GM19238 (cell line): ENCODE results near the gene STK26.
A peak's percentile ranks its signal among the peaks of the same experiment; 100 is the strongest.
"Not testable (repeated sequence)": the region's sequence is repeated elsewhere in the genome, so short reads cannot be mapped to it uniquely, and the experiment has no call there.

ENCODE experiments used
- DNase-seq: peaks from one replicate; pipeline ENCODE4 v3.0.0; 2011; ENCODE audit warnings: low spot score; ENCODE audit not compliant: insufficient read length

Gene STK26

DNA sequence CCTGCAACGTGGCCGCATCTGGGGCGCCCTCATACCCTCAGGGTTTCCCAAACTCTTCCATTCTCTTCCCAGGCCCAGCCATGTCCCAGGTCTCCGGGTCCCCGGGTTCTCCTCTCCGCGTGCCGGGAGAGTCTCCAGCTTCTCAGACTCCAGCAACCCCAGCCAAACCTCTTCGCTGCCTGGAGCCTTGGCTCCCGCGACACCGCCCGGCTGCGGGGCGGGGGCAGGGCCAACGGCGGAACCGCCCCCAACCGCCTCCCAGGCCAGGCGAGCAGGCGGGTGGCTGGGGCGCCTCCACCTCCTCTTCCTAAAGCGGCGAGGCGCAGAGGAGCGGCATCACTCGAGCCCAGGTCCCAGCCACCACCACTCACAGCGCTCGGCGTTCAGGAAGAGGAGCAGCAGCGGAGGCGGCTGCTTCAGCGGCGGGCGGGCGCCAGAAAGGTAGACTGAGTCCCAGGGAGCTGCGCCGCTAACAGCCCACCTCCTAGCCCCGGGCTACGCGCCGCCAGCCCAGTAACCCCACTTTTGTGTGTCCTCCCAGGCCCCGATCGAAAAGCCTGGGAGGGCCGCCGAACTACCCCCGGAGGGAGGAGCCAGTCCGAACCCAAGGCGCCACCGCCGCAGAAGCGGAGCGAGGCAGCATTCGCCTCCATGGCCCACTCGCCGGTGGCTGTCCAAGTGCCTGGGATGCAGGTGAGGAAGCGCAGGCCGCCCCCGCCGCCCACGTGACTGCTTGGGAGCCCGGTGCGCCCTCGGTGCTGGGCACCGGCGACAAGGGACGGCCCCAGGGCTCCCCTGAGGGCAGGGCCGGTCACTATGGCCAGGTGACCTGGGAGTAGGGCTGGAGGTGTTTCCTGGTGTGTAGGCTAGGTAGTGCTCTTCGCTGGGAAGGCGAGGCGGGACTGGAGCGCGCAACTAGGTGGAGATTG, at the start of gene STK26:
Gene STK26 (plus strand): TSS at position 336 of the 929 bp plus-strand sequence. CDS start 316 bp downstream, at position 652.
- DNase-seq = peak; percentile 53

DNA sequence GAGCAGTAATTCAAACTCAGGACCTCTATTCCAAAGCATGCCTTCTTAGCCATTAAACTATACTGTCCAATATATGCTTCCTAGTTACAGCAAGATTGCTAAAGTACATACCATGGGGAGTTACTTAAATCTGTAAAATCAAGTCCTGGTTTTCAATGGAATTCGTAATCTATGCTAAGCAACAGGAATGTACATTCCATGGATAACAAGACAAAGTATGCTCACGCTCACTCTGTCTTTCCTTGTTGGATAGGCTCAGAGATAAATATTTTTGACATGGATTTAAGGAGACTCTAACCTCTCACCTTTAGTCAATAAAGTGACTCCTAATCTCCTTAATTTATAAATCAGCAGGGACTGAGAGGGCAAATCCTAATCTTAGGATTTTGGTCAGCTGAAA, 47.3 kb upstream of the STK26 start:
- no peak for DNase-seq

DNA sequence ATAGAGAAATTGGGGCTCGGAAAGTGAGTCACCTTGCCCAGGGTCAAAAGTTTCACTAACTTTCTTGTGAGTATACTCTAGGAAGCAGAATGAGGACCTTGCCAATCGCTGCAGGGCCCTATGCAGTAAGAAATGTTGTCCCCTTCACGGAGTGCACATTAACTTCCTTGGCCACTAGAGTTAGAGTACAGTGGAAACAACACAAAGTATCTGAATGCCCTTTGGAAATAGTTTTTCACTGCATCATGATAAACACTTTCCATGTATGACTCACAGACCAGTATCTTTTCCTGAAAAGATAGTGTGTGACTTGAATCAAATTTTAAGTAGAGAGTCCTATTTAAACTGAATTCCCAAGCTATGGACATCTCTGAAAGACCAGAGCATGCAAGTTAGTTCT, 45.5 kb upstream of the STK26 start:
- no peak for DNase-seq

DNA sequence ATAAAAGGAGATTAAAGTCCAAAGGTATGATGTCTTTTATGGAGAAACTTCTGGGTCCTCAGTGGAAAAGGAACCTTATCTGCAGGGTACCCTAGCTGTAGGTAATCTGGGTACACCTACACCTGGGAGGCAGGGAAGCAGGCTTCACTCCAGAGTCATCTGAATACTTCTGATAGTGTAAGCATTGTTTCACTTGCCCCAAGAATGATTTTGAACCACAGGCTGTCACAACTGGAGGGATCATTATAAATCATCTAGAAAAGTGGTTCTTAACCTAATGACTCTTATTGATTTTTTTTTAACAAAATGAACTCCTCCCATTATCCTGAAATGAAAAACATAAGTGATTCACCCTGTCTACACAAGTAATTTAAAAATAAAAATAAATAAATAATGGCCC, 44.0 kb upstream of the STK26 start:
- DNase-seq = no peak

DNA sequence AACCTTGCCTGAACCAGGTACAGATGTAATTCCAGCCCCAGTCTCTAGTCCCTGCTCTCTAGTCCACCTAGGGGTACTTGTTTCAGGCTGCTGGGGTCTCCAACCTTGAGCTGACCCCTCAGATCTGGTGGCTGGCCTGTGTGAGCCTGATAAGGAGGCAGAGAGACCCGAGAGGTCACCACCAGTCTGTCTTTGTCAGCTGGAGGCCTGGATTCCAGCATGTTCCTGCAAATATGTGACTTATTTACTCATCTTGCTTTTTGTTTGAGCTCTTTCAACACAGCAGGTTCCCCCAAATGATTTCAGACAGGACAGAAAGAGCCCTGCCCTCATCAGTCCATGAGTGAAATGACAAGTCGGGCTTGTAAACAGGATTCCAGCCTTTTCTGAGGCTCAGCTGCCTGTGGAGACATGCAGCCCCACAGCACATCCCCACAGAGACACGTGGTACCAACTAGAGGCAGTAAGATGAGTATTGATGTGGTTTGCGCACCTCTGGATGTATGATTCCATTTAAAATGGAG, 37.5 kb upstream of the STK26 start:
- no peak for DNase-seq

DNA sequence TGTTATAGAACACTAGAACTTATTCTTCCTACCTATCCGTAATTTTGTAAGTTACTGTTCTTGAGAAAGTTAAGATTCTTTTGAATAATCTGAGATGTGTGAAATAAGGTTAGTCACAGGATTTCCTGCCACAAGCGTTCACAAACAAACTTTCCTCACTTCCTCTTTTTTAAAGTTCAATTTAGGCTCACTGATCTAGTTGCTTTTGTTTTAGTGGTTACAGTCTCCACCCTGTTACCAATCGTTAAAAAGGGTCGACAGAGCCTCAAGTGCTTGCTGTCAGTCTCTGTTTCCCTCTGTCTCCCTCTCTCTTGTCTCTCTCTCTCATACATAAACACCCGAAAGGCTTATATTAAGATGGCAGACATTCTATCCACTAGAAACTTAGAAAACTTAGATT, 35.9 kb upstream of the STK26 start:
- DNase-seq = peak; percentile 14

DNA sequence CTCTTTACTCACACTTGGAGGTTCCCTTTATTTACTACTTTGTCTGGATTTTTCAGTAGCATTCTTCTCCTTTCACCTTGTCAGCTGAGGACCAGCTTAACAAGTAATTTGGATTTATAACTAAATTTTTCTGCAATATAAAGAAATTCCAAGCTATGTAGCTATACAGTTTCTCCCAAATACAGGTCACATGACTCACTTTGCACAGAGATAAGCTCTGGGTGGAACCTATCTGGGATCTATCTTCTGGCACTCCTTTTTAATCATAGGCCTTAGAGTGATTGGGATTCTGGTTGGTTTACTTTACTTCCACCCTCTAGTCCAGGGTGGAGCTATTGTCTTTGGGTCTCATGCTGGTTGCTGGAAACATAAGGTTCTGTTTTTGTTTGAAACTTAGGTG, 34.9 kb upstream of the STK26 start:
- DNase-seq = no peak

DNA sequence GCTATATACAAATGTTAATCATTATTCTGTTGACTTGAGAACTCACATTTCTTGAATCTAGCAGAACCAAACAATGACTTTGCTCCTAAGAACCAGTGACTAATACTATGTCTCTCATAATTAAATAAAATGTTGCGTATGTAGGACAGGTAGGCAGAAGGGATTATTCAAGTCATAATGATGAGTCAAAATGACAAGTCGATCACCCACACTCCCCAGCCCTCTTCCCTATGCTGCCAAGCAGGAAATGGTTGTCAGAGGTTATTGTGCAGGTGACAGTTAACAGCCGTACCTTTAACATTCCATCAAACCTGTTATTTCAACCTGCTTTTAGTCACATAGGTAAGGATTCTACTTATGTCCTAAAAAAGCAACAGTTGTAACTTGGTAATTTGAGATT, 22.0 kb upstream of the STK26 start:
- no peak for DNase-seq

DNA sequence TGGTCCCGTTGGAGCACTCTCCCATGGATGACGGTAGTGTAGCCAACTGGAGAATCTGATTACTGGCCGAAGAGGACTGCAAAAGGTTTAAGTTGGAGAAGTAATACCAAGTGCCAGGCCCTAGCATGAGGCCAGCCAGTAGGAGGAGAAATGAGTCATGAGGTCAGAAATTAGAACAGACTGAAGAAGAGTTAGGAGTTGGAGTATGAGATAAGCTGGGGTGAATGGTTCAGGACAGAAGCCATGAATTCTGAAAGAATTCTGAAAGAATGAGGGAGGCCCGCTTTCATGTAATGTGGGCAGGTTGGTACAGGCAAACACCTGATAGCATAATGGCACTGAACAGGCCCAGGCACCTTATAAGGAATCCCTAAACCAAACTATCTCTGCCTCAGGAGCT, 18.4 kb upstream of the STK26 start:
- no peak for DNase-seq

DNA sequence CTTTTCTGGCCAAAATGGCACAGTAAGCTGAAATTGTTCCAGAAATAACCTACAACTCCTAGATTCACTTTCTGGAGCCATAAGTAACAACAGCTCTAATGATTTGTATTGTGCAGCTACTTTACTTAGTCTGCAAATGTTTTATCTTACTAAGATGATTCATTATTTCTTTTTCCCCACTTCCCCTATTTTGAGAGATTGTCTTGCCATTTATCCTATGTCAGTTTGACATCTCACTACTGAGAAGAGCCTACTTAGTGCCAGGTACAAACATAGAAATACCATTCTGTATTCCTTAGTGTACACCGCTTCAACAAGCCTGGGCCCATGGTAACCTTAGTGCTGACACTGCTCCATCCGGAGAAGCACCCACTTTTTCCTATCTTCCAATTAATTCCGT, 13.8 kb upstream of the STK26 start:
- DNase-seq = no peak

DNA sequence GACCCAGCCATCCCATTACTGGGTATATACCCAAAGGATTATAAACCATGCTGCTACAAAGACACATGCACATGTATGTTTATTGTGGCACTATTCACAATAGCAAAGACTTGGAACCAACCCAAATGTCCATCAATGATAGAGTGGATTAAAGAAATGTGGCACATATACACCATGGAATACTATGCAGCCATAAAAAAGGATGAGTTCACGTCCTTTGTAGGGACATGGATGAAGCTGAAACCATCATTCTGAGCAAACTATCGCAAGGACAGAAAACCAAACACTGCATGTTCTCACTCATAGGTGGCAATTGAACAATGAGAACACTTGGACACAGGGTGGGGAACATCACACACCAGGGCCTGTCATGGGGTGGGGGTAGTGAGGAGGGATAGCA, 12.9 kb upstream of the STK26 start:
- DNase-seq = not testable (repeated sequence)

DNA sequence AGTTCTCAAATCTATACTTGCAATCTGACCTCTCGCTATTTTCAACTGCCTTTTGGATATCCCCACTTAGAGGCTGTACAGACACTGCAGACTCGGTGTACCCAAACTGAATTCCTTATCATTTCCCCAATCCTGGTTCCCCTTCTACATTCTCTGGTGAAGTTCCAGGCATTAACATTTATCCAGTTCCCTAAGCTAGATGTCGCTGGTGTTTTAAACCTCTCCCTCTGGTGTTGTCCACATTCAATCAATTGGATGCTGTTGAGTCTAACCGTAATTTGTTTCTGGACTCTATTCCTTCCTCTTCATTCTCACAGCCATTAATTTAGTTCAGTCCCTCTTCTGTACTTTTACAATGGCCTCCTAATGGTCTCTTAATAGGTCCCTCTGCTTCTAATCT, 7.2 kb upstream of the STK26 start:
- DNase-seq = no peak

DNA sequence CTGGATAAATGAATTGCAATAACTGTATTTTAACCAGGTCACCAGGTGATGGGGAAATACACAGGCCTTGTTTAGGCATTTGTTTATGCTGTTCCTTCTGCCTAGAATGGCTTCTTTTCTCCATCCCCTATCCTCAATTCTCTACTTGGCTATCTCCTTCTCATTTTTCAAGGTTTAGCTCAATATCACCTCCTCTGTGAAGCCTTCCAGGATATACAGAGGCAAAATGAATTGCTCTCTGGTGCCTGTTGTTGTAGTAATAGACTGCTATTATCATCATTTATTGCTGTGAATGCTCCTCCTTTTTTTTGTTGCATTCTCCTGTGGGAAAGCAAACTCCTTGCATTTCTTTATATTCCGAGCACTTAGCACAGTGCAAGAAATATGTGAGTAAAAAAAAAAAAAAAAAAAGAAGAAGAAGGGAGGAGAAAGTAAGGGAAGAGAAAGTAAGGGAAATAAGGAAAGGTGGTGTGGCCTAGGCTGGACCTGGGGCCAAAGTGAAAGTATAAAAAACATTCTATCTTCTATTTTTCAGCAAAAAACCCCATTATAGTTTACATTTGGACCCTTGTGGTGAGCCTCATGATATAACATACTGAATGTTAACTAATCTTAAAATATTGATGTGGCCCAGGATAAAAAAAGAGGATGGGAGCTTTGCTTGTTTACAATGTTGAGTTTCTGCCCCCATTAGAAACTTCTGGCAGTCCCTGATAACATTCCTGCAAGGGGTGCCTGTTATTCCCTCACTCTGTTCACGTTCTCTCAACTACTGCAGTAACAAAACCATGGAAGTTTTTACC, 6.3 kb upstream of the STK26 start:
- DNase-seq = no peak

DNA sequence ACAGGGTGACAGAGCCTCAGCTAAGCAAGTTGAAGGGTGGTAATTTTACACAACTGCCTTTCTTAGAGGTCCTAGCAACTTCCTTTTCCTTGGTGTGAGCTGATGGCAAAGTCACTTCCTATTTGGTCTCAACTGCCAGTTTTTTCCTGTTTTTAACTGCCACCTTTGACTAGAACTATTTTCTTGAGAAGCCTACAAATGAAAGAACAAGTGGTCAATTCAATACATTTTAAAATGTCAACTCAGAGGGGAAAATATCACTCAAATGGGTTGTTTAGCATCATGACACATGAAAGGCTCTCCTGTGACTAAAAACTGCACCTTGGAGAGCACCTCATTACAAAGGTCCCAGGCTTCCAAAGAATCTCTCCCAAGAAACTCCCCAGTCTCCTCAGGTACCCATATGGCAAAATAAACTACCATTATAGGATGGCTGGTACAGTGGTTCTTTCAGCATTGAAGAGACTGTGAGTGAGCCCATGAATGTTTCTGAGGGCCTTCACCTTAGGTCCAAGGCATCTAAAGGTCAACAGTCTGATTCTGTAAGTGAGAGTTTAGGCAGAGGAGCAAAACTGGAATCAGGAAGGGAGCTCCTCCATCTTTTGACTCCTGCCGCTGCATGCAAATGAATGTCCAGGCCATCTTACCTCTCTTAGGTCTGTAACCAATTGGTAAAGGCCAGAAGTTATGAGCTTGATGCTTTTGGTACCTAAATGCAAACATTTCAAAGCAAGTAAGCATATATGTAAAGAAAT, 5.5 kb upstream of the STK26 start:
- DNase-seq = no peak

DNA sequence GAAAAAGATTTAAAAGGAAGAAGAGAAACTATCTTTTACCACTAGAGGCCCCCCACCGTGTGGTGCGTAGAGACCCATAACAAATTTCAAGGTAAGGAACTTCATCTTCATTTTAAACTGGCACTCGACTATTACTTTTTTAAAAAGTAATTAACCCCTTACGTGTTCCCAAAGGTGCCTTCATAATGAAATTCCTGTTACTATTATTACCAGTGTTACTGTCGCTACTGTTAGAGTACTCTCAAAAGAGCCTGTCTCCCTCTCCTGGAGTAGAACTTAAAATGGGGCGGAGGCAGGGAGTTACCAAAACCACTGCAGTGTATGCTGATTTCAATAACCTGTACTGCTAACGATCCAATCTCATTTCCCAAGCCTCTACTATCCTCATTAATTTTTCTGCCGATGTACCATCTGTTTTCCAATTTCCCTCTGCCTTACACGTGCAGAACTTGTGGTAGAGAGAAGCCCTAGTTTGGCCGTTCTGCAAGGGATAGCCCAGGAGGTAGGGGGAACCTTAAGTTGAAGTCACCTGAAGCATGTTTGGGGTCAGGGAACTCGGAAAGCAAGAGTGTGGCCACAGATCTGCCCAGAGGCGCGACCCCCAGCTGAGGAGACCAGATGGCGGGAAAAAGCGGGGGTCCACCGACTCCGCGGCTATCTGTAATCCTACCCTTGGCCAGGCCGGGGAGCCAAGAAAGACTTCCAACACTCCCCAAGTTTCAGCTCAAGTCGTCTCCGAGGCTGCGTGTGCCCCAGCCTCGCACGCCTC, 720 bp upstream of the STK26 start:
- no peak for DNase-seq

DNA sequence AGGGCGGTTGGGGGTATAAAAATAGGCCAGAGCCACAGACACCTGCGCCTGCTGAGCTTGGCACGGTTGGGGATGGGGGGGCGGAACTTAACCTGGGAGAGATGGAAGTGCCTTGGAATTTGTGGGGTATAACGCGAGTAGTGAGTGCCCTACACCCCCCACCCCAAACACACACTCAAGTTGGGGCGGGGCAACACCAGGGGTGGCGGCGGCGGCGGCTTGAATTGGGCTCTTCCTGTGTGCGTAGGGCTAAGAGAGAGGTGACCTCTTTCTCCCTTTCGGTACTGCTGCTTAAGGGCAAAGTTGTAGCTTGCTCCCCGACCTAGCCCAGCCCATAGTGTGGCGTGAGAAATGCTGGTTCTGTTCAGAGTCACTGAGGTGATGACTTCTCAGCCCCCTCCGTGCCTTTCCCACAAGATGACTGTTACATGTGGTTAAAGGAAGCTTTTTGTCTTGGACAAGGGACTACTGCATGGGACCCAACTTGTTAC, 839 bp downstream of the STK26 start:
- peak; percentile 8 for DNase-seq

DNA sequence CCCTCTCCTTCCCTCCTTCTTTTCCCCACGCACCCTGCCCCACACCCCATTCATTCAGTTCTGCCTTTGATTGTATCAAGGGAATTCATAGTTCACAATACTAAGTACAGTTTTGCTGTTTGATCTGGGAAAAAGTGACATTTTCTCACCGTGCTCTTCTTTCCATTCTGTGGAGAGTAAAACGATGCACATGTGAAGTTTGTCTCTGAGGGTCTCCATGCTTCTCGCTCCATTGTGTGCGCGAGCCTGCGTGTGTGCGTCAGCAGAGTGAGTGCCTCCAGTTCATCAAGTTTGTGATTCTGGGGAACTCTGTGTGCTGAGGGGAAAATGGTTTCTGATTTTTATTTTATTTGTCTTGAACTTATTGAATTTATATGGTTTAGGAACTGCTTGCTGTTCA, 1.9 kb downstream of the STK26 start:
- DNase-seq = no peak

DNA sequence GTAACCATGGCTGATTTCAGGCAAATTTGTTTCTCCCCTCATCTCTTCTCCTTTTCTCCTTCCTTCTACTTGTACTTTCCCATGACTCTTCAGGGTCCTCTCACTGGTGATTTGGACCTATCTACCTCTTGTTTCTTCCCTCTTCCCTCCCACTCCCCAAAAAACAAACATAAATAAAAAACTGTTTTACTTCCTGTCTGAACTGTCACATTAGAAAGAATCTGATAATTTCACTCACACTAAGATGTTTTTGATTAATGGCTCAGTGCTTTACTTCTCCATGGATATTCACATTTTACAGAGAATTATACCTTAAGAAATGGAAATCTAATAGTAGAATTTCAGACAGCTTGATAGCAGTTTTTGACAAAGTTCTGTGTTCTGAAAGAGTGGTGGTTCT, 7.2 kb downstream of the STK26 start:
- DNase-seq = no peak

DNA sequence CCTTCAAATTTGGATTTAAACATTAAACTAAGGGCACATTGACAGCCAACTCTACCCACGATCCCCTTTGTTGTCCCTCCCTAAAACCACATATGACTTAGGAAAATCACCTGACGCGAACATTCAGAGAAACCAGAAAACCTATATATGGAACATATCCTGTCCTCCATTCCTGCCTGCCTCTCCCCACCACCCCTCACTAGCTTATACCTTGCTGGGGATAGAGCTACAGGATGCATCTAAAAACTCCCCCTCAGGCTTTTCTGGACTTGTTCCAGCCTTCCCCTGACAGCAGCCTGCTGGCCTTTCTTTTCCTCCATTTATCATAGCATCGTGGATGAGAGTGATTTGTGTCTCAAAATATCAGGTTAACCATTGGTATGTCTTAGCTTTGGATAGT, 8.8 kb downstream of the STK26 start:
- DNase-seq = no peak

DNA sequence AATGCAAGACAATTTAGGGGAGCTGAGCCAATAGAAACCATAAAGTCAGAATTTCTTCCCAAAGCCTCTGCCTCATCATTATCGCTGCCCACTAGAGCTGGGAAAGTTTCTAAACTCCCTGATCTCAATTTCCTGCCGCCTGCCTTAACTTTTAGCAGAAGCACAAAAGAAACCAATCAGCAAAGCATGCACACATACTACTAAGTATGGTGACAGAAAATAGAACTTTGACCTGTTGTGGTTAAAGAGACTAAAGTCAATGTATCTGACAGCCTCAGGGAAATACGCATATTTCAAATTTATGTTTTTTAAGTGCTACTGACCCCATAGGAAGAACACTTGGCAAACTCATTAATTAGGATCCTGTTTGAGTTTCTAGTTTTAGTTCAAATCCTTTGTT, 10.1 kb downstream of the STK26 start:
- no peak for DNase-seq

DNA sequence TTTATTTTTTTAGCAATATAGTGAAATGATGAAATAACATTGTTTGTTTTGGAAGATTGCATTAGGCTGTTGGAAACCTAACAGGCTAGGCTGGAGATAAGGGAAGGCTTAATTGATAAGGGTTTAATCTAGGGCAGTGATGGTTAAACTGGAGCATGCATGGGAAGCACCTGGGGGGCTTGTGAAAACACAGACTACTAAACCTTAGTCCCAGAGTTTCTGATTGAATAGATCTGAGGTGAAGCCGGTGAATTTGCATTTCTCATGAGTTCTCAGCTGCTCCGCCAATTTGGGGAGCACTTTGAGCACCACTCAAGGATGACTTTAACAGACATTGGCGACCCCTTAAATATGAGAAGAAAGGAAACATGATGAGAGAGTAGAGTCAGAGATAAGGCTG, 11.5 kb downstream of the STK26 start:
- DNase-seq = no peak
